K562 (cell line): ENCODE measurements around the gene ADGRB3.

Source experiments
- CHD1 ChIP-seq: fragments of 200-600 bp; sonication (generic); IDR thresholded peaks from one replicate; pipeline ENCODE4 v1.6.1; 2012; ENCODE audit warnings: mild to moderate bottlenecking, moderate library complexity, low read length, inconsistent platforms
- EZH2 ChIP-seq: IDR thresholded peaks from 2 replicates; pipeline ENCODE4 v1.6.1; 2012; ENCODE audit warnings: low read depth, mild to moderate bottlenecking, inconsistent platforms, low read length, borderline replicate concordance
- RFX1 ChIP-seq: fragments of 450-650 bp; IDR thresholded peaks from 2 replicates; pipeline ENCODE4 v1.6.1; 2016; ENCODE audit warnings: mild to moderate bottlenecking, moderate library complexity
- TF ChIP-seq, protein P1 (sequence below), 2 experiments: fragments of 450-650 bp in 1 of 2; sonication (generic) in 1 of 2; formaldehyde crosslinking in 1 of 2; IDR thresholded peaks in 1 of 2; conservative IDR thresholded peaks in 1 of 2; 2 replicates each; pipeline versions ENCODE4 v1.6.1 to v1.8.1; 2016 to 2023; ENCODE audit warnings: mild to moderate bottlenecking in 2 of 2, moderate library complexity in 2 of 2, inconsistent platforms in 1 of 2, missing genetic modification reagents in 1 of 2
- TF ChIP-seq, protein P2 (sequence below), 3 experiments: IDR thresholded peaks in 2 of 3; conservative IDR thresholded peaks in 1 of 3; 2 replicates each; pipeline ENCODE4 v1.5.1; 2011 to 2012; ENCODE audit warnings: low read length in 3 of 3, mild to moderate bottlenecking in 3 of 3, control low read depth in 2 of 3, improper control_type of control experiment in 1 of 3, inconsistent platforms in 1 of 3, low read depth in 1 of 3, mixed read lengths in 1 of 3, moderate library complexity in 1 of 3; ENCODE audit not compliant: insufficient read depth in 2 of 3

DNA sequence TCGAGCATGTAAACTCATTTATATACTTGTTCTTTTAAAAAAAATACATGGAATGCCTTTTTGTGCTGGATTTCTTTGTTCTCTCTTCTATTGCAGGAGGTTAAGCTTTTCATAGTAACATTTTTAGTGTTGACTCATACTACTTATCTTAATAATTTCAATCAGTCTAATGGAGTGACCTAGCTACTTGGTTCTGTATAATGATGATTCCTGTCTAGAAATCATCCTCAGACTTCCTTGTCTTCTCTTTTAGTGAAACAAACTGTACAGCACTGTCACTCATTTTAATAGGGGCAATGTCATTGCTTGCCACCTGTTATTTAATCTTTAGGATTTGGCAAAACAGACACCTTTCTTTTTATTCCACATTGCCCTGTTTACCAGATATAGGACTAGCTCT, 62.3 kb downstream of the ADGRB3 start:
- TF ChIP-seq EZH2 (no peak), CHD1 (no peak), RFX1 (no peak)
- TF ChIP-seq, protein P1, sequence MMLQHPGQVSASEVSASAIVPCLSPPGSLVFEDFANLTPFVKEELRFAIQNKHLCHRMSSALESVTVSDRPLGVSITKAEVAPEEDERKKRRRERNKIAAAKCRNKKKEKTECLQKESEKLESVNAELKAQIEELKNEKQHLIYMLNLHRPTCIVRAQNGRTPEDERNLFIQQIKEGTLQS (IDR thresholded peaks at IDR 0.05), result no peak
- TF ChIP-seq, protein P1 (CRISPR knock-in tag; conservative IDR thresholded peaks at IDR 0.05), result no peak
- TF ChIP-seq, protein P2, sequence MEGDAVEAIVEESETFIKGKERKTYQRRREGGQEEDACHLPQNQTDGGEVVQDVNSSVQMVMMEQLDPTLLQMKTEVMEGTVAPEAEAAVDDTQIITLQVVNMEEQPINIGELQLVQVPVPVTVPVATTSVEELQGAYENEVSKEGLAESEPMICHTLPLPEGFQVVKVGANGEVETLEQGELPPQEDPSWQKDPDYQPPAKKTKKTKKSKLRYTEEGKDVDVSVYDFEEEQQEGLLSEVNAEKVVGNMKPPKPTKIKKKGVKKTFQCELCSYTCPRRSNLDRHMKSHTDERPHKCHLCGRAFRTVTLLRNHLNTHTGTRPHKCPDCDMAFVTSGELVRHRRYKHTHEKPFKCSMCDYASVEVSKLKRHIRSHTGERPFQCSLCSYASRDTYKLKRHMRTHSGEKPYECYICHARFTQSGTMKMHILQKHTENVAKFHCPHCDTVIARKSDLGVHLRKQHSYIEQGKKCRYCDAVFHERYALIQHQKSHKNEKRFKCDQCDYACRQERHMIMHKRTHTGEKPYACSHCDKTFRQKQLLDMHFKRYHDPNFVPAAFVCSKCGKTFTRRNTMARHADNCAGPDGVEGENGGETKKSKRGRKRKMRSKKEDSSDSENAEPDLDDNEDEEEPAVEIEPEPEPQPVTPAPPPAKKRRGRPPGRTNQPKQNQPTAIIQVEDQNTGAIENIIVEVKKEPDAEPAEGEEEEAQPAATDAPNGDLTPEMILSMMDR (IDR thresholded peaks at IDR 0.05 in 2 of 3, conservative IDR thresholded peaks at IDR 0.05 in 1 of 3; ENCODE audit: insufficient read depth in 2 of 3, low read depth in 1 of 3, low read length in 3 of 3), result no peak
